ENCODE measurements around the gene ZFP3.

- TF ChIP-seq CTCF (conservative IDR thresholded peaks at IDR 0.05 in 1 of 2, IDR thresholded peaks at IDR 0.05 in 1 of 2; ENCODE audit: extremely low read depth in 1 of 2, insufficient read depth in 1 of 2, low read depth in 1 of 2, low read length in 2 of 2) (no peak), EZH2 (IDR thresholded peaks at IDR 0.05; ENCODE audit: borderline replicate concordance, low read length) (no peak)
Measured at GRCh38 chr17:5042157-5043022, 35.9 kb upstream of the ZFP3 start.

Data from mammary epithelial cell (primary cell).